ENCODE results near the gene HOXD12.

DNA sequence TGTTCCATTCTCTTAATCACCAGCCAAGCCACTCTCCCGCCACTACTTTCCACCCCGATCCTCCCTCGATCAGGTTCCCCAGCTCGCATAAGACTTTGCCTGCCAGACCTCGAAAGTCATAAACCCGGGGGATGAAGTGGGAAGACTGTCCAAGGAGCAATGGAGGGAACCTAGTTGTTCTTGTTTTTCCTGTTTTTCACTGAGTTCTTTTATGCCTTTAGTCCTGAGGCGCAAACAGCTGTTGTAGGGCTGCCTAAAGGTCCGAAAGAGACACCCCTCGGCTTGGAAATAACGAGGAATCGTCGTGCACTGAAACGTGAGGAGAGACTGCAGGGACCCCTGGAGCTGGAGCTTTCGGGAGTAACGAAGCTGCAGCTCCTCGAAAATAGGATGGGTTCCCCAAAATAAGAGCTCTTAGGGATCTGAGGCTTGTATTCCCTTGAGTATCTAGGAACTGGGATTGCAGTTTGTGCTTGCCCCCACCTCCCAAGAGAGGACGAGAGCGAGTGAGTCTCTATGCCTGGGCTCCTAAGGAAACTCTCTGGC lies 1.7 kb upstream of the HOXD12 start:
- TF ChIP-seq POLR2AphosphoS5 (IDR thresholded peaks at IDR 0.05) (no peak), POLR2A (IDR thresholded peaks at IDR 0.05) (no peak)
- TF ChIP-seq, protein P1, sequence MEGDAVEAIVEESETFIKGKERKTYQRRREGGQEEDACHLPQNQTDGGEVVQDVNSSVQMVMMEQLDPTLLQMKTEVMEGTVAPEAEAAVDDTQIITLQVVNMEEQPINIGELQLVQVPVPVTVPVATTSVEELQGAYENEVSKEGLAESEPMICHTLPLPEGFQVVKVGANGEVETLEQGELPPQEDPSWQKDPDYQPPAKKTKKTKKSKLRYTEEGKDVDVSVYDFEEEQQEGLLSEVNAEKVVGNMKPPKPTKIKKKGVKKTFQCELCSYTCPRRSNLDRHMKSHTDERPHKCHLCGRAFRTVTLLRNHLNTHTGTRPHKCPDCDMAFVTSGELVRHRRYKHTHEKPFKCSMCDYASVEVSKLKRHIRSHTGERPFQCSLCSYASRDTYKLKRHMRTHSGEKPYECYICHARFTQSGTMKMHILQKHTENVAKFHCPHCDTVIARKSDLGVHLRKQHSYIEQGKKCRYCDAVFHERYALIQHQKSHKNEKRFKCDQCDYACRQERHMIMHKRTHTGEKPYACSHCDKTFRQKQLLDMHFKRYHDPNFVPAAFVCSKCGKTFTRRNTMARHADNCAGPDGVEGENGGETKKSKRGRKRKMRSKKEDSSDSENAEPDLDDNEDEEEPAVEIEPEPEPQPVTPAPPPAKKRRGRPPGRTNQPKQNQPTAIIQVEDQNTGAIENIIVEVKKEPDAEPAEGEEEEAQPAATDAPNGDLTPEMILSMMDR (IDR thresholded peaks at IDR 0.05), result no peak

Measured in stomach (tissue), 4 donors.